Suprapubic skin (tissue), 4 donors: ENCODE data around the gene PYROXD2. TPM values are rescaled to one million over a fixed set of nuclear protein-coding genes. Genes with fewer than 3 reads are reported as not detected.
A peak's percentile ranks its signal among the peaks of the same experiment; 100 is the strongest.

Experiments used
- DNase-seq, 2 donors: peaks; one replicate each; pipeline ENCODE4 v3.0.0-alpha.2; 2019; ENCODE audit warnings: low spot score in 2 of 2
- H3K27ac ChIP-seq: fragments of 200-600 bp; sonication (generic); one replicate; pipeline ENCODE4 v1.5.1; 2019
- H3K27me3 ChIP-seq: fragments of 200-600 bp; sonication (generic); one replicate; pipeline ENCODE4 v1.5.1; 2019
- H3K36me3 ChIP-seq: fragments of 200-600 bp; sonication (generic); one replicate; pipeline ENCODE4 v1.5.1; 2019
- H3K4me1 ChIP-seq: fragments of 200-600 bp; sonication (generic); one replicate; pipeline ENCODE4 v1.5.1; 2019
- H3K4me3 ChIP-seq: fragments of 200-600 bp; sonication (generic); one replicate; pipeline ENCODE4 v1.5.1; 2019; ENCODE audit warnings: mild to moderate bottlenecking
- H3K9me3 ChIP-seq: fragments of 200-600 bp; sonication (generic); one replicate; pipeline ENCODE4 v1.5.1; 2019
- EP300 ChIP-seq: sonication (generic); formaldehyde crosslinking; IDR thresholded peaks from one replicate; pipeline ENCODE4 v1.6.1; 2017; ENCODE audit warnings: antibody characterized with exemption
- POLR2A ChIP-seq, 2 donors: fragments of 450-650 bp; IDR thresholded peaks; one replicate each; pipeline ENCODE4 v1.6.1; 2017; ENCODE audit warnings: antibody characterized with exemption in 2 of 2, mild to moderate bottlenecking in 2 of 2, moderate library complexity in 2 of 2
- POLR2AphosphoS5 ChIP-seq, 3 donors: sonication (generic); formaldehyde crosslinking; IDR thresholded peaks; one replicate each; pipeline ENCODE4 v1.6.1; 2017; ENCODE audit warnings: antibody characterized with exemption in 3 of 3
- WGBS: methylation state at CpG from one replicate; pipeline ENCODE4 v1.1.5; 2018; 5-methylcytosine and 5-hydroxymethylcytosine counted together
- total RNA-seq, 4 donors: library from RNA; depleted of rRNA; stranded (reverse); fragments of >200 nt; gene quantifications; one replicate each; pipeline ENCODE4 v1.1.0, GENCODE V29; 2016
- TF ChIP-seq, protein P1 (sequence below), 2 donors: fragments of 200-600 bp in 1 of 2; fragments of 450-650 bp in 1 of 2; sonication (generic) in 1 of 2; IDR thresholded peaks; one replicate each; pipeline ENCODE4 v1.5.1; 2016 to 2019; ENCODE audit warnings: antibody characterized with exemption in 2 of 2, mild to moderate bottlenecking in 1 of 2, moderate library complexity in 1 of 2

PYROXD2 gene
- total RNA-seq, 4 donors from 2014 or later: 4.3 to 20.3 (median 5.2) TPM

DNA sequence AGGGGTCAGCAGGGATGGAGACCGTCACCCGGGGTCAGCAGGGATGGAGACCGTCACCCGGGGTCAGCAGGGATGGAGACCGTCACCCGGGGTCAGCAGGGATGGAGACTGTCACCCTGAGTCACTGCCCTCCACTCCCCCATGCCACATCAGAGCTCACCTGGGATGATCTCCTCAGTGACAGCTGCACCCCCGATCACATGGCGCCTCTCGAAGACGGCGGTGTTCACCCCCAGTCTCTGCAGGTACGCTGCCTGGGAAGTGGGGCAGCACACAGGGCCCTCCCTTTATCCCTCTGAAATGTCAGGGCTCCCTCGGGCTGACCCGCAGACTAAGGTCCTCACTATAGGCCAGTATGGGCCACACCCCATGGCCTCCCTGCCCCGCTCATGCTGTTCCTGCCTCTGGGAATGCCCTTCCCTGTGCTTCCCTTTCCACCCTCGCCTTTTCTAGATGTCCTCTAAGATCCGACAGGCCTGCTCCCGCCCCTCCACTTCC, 7.2 kb downstream of the PYROXD2 start:
- WGBS: 83% methylated on average over 13 of the region's 18 CpGs

DNA sequence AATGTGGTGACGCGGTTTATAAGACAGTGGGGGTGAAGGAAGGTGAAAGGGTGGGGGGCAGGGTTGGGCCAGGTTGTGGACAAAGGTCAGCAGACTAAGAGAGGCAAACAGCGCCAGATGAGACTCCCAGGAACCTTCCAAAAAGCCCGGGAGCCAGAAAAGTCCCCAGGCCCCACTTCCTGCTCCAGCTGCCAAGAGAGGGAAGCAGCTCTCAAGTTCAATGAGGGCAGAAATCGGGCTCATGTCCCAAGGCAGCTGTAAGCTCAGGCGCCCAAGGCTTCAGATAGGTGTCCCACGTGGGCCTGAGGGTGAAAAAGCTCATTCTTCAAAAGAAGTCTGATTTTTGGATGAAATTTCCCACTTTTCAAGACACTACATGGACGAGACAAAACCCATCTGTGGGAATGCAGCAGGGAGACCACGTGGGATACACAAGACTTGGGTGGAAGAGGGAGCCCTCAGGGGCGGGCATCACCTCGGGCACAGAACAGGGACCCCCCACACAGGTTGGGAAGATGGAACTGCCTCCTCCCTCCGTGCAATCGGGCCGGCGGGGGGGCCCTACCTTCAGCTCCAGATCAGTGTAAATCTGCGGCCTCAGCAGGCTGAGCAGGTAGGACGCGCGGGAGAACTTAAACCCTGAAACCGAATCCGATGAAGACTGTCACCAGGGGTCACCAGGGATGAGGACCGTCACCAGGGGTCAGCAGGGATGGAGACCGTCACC, 7.8 kb downstream of the PYROXD2 start:
- peaks cover 10% of the 10 kb centered on the region for H3K4me1 ChIP-seq

More for the DNA sequence above, 7.2 kb downstream of the PYROXD2 start:
- Histone ChIP-seq H3K27ac (no peak overlapping the region), H3K27me3 (no peaks in the 10 kb centered on the region), H3K4me3 (no peak overlapping the region), H3K9me3 (no peaks in the 10 kb centered on the region), H3K36me3 (peaks cover 2% of the 10 kb centered on the region), H3K4me1 (peaks cover 10% of the 10 kb centered on the region)
- no peak for DNase-seq
- no peak for TF ChIP-seq EP300
- no peak for TF ChIP-seq POLR2AphosphoS5 (IDR thresholded peaks at IDR 0.05)
- TF ChIP-seq, protein P1, sequence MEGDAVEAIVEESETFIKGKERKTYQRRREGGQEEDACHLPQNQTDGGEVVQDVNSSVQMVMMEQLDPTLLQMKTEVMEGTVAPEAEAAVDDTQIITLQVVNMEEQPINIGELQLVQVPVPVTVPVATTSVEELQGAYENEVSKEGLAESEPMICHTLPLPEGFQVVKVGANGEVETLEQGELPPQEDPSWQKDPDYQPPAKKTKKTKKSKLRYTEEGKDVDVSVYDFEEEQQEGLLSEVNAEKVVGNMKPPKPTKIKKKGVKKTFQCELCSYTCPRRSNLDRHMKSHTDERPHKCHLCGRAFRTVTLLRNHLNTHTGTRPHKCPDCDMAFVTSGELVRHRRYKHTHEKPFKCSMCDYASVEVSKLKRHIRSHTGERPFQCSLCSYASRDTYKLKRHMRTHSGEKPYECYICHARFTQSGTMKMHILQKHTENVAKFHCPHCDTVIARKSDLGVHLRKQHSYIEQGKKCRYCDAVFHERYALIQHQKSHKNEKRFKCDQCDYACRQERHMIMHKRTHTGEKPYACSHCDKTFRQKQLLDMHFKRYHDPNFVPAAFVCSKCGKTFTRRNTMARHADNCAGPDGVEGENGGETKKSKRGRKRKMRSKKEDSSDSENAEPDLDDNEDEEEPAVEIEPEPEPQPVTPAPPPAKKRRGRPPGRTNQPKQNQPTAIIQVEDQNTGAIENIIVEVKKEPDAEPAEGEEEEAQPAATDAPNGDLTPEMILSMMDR (IDR thresholded peaks at IDR 0.05): no peak

DNA sequence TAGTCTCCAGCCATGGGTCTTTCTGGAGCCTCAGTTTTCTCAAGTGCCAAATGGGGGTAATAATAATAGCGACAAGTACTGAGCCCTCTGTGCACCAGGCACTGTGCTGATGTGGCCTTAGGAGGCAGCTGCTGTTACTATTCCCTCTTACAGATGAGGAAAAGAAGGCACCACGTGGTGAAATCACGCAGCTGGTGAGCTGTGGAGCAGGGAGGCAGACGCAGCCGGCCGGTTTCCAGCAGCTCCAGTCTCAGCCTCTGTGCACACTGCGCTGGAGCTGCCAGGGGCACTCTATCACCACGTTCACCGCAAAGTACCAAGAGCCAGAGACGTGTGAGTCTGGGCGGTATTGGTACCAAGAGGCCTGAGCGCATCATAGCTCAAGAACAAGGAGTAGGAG, 9.6 kb downstream of the PYROXD2 start:
- WGBS: 70% methylated on average over 12 of the region's 12 CpGs
- H3K27me3 ChIP-seq: no peaks in the 10 kb centered on the region
- H3K36me3 ChIP-seq: peaks cover 2% of the 10 kb centered on the region
- H3K4me3 ChIP-seq: no peak overlapping the region
- H3K4me1 ChIP-seq: peaks cover 10% of the 10 kb centered on the region
- no peak for DNase-seq
- no peak overlapping the region for H3K27ac ChIP-seq
- no peaks in the 10 kb centered on the region for H3K9me3 ChIP-seq
- TF ChIP-seq, protein P1 (IDR thresholded peaks at IDR 0.05): no peak
- TF ChIP-seq POLR2A (IDR thresholded peaks at IDR 0.05): no peak
- no peak for TF ChIP-seq POLR2AphosphoS5 (IDR thresholded peaks at IDR 0.05)
- no peak for TF ChIP-seq EP300

More for the DNA sequence above, 7.8 kb downstream of the PYROXD2 start:
- DNase-seq: no peak
- Histone ChIP-seq H3K27me3 (no peaks in the 10 kb centered on the region), H3K9me3 (no peaks in the 10 kb centered on the region), H3K36me3 (peaks cover 2% of the 10 kb centered on the region), H3K4me3 (no peak overlapping the region), H3K27ac (no peak overlapping the region)
- WGBS: 63% methylated on average over 17 of the region's 23 CpGs
- TF ChIP-seq EP300 (no peak), POLR2A (IDR thresholded peaks at IDR 0.05) (no peak), POLR2AphosphoS5 (IDR thresholded peaks at IDR 0.05) (no peak)
- TF ChIP-seq, protein P1 (IDR thresholded peaks at IDR 0.05): no peak

- no peak for DNase-seq
- no peaks in the 10 kb centered on the region for H3K9me3 ChIP-seq
- WGBS: 48% methylated on average over 8 of the region's 8 CpGs
- peak overlapping the region; percentile 18 for H3K27ac ChIP-seq
- no peak overlapping the region for H3K4me3 ChIP-seq
- peaks cover 2% of the 10 kb centered on the region for H3K36me3 ChIP-seq
- TF ChIP-seq, protein P1 (IDR thresholded peaks at IDR 0.05): no peak
- TF ChIP-seq EP300 (no peak), POLR2A (IDR thresholded peaks at IDR 0.05) (no peak), POLR2AphosphoS5 (IDR thresholded peaks at IDR 0.05) (no peak)
- peaks cover 10% of the 10 kb centered on the region for H3K4me1 ChIP-seq
- H3K27me3 ChIP-seq: no peaks in the 10 kb centered on the region
These were observed 10.2 kb downstream of the PYROXD2 start for GRCh38 chr10:98404571-98405359.
